ENCODE measurements around the gene NAPB.

Gene NAPB

GRCh38 chr20:23445596-23446217 lies 24.4 kb upstream of the NAPB start:
- Histone ChIP-seq H3K36me3 (no peaks in the 10 kb centered on the region), H3K4me1 (ENCODE audit: control insufficient read depth in 1 of 2, insufficient read depth in 1 of 2, low read depth in 1 of 2, low read length in 1 of 2) (peaks cover 0 to 4% of the 10 kb centered on the region in 2 experiments), H3K9me3 (no peaks in the 10 kb centered on the region), H3K4me3 (ENCODE audit: low read depth in 1 of 2, low read length in 1 of 2) (no peak overlapping the region), H3K27ac (no peak overlapping the region), H3K27me3 (no peaks in the 10 kb centered on the region)
- TF ChIP-seq CTCF (IDR thresholded peaks at IDR 0.05): no peak

GRCh38 chr20:23444859-23445258 lies 23.6 kb upstream of the NAPB start:
- Histone ChIP-seq H3K9me3 (no peaks in the 10 kb centered on the region), H3K4me3 (ENCODE audit: low read depth in 1 of 2, low read length in 1 of 2) (no peak overlapping the region), H3K27me3 (no peaks in the 10 kb centered on the region), H3K36me3 (no peaks in the 10 kb centered on the region), H3K4me1 (ENCODE audit: control insufficient read depth in 1 of 2, insufficient read depth in 1 of 2, low read depth in 1 of 2, low read length in 1 of 2) (peaks cover 0 to 4% of the 10 kb centered on the region in 2 experiments), H3K27ac (no peak overlapping the region)
- no peak for TF ChIP-seq CTCF (IDR thresholded peaks at IDR 0.05)

GRCh38 chr20:23442436-23442835 lies 21.1 kb upstream of the NAPB start:
- H3K27me3 ChIP-seq: no peaks in the 10 kb centered on the region
- no peaks in the 10 kb centered on the region for H3K36me3 ChIP-seq
- no peaks in the 10 kb centered on the region for H3K4me1 ChIP-seq (ENCODE audit: control insufficient read depth in 1 of 2, insufficient read depth in 1 of 2, low read depth in 1 of 2, low read length in 1 of 2)
- no peak overlapping the region for H3K27ac ChIP-seq
- H3K4me3 ChIP-seq (ENCODE audit: low read depth in 1 of 2, low read length in 1 of 2): no peak overlapping the region
- TF ChIP-seq CTCF (IDR thresholded peaks at IDR 0.05): no peak
- H3K9me3 ChIP-seq: no peaks in the 10 kb centered on the region

GRCh38 chr20:23441850-23442313 lies 20.6 kb upstream of the NAPB start:
- H3K27ac ChIP-seq: no peak overlapping the region
- no peaks in the 10 kb centered on the region for H3K27me3 ChIP-seq
- no peaks in the 10 kb centered on the region for H3K4me1 ChIP-seq (ENCODE audit: control insufficient read depth in 1 of 2, insufficient read depth in 1 of 2, low read depth in 1 of 2, low read length in 1 of 2)
- no peaks in the 10 kb centered on the region for H3K36me3 ChIP-seq
- H3K9me3 ChIP-seq: no peaks in the 10 kb centered on the region
- no peak overlapping the region for H3K4me3 ChIP-seq (ENCODE audit: low read depth in 1 of 2, low read length in 1 of 2)
- TF ChIP-seq CTCF (IDR thresholded peaks at IDR 0.05): peak; percentile 72

GRCh38 chr20:23440004-23440403 lies 18.7 kb upstream of the NAPB start:
- H3K27ac ChIP-seq: no peak overlapping the region
- H3K27me3 ChIP-seq: no peaks in the 10 kb centered on the region
- H3K36me3 ChIP-seq: no peaks in the 10 kb centered on the region
- TF ChIP-seq CTCF (IDR thresholded peaks at IDR 0.05): no peak
- no peaks in the 10 kb centered on the region for H3K4me1 ChIP-seq (ENCODE audit: control insufficient read depth in 1 of 2, insufficient read depth in 1 of 2, low read depth in 1 of 2, low read length in 1 of 2)
- H3K9me3 ChIP-seq: no peaks in the 10 kb centered on the region
- no peak overlapping the region for H3K4me3 ChIP-seq (ENCODE audit: low read depth in 1 of 2, low read length in 1 of 2)

All from neutrophil (primary cell).